Stimulated activated CD8-positive, alpha-beta memory T cell treated with anti-CD3 and anti-CD28 coated beads, Interleukin-7, amount 100 ng/mL, for 24 hours (primary cell): ENCODE results near the gene MISP3.
"Not testable (repeated sequence)": the region's sequence is repeated elsewhere in the genome, so short reads cannot be mapped to it uniquely, and the experiment has no call there.

ENCODE experiments used
- DNase-seq: peaks from one replicate; pipeline ENCODE4 v3.0.0-alpha.2; 2020; ENCODE audit warnings: low read depth

MISP3 gene

DNA sequence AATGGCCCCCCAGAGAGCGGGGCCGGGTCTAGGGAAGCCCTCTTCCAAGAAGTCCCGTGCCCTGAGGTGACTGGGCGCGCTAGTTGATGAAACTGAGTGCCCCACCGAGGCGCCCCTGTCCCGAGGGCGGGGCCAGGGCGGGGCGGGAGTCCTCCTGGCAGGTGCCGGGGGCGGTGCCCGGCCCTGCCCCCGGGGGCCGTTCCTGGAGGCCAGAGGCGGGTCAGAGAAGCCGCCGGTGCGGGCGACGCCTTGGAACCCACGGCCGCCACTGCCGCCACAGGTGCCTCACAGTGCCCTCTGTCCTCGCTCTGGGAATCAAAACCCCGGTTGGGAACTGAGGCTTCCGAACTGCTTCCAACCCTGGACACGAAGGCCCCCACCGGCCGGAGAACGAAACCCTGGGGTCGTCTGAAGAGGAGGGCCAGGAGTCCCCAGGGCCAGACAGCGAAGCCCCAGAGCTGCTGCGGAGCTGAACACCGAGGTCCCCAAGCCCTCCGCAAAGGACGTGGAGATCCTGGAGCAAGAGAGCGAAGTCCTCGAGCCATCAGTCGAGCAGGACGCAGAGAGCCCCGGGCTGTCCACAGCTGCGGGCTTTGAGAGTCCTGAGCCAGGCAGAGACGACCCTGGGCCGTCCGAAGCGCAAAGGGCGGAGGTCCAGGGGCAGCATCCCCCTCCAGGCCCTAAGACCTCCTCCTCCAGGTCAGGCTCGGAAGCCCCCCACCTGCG, at the start of gene MISP3:
Gene MISP3, plus strand, starts transcription at position 252 of the 726 bp plus-strand sequence. CDS start 524 bp downstream, outside the sequence.
- no peak for DNase-seq

DNA sequence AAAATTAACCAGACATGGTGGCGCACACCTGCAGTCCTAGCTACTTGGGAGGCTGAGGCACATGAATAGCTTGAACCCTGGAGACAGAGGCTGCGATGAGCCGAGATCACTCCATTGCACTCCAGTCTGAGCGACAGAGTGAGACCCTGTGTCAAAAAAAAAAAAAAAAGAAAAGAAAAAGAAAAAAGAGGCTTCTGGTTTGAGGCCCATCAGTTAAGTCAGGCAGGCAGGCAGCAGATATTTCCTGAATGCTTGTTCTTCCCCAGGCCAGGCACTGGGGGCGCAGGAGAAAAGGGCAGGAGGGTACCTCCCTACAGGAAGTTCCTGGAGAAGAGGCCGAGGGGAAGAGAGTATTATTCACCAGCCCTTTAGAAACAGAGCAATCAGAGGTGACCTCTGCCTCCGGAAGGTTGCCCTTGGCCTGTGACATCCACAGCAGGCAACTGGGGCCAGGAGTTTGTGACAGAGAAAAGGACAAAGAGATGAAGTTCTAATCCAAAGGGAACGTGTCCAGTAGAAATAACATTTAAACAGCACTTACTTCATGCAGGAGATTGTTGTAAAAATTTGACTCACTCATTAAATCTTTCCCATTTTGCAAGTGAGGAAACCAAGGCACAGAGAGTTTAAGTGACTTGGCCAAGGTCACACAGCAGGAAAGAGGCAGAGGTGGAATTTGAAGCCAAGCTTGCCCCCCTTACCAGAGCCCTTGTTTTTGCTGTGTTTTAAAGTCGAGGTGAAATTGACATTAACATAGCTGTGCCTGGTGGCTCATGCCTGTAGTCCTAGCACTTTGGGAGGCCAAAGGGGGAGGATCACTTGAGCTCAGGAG, 49.0 kb upstream of the MISP3 start:
- DNase-seq: no peak

DNA sequence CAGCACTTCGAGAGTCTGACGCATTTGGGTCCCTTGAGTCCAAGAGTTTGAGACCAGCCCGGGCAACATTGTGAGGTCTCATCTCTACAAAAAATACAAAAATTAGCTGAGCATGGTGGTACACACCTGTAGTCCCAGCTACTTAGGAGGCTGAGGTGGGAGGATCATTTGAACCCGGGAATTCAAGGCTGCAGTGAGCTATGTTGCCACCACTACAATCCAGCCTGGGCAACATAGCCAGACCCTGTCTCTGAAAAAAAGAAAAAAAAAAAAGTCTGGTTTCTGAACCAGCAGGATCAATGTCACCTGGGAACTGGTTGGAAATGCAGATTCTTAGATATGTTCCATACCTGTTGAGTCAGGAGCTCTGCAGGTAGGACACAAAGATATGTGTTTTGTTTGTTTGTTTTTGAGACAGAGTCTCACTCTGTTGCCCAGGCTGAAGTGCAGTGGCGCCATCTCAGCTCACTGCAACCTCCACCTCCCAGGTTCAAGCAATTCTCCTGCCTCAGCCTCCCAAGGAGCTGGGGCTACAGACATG, 45.9 kb upstream of the MISP3 start:
- DNase-seq: not testable (repeated sequence)

DNA sequence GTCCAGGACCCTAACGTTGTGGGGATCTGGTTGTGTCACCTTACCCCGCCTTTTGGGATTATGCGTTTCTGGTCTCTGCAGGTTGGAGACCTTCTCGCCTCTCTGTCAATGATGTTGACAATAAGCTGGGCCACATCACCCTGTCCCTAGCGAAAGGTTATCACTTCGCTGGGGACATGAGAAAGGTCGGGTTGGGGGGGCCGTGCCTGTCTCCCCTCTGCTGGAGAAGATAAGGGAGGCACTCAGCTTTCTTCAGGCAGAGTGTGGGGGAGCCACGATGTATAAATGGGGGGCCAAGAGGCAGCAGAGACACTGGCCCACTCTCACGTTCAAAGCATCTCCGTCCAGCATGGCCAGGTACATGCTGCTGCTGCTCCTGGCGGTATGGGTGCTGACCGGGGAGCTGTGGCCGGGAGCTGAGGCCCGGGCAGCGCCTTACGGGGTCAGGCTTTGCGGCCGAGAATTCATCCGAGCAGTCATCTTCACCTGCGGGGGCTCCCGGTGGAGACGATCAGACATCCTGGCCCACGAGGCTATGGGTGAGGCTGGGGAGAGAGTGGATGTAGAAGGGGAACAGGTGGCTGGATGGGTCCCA, 44.6 kb upstream of the MISP3 start, which contains the start of gene RLN3:
Gene RLN3, plus strand, starts transcription at position 293 of the 595 bp plus-strand sequence. Its CDS starts 57 bp downstream, at position 350.
- DNase-seq: no peak

DNA sequence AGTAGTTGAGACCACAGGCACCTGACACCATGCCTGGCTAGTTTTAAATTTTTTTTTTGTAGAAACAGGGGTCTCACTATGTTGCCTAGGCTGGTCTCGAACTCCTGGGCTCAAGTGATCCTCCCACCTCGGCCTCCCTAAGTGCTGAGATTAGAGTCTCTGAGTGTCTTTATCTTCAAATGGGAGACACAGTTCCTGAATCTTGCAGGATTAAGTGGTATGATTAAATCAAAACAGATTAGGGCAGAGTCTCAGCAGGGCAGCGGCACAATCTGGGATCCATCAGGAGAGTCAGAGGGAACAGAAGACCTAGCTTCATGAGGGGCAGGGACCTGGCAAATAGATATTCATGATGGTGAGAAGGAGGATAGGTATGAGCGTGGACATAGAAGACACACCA, 43.7 kb upstream of the MISP3 start:
- no peak for DNase-seq

DNA sequence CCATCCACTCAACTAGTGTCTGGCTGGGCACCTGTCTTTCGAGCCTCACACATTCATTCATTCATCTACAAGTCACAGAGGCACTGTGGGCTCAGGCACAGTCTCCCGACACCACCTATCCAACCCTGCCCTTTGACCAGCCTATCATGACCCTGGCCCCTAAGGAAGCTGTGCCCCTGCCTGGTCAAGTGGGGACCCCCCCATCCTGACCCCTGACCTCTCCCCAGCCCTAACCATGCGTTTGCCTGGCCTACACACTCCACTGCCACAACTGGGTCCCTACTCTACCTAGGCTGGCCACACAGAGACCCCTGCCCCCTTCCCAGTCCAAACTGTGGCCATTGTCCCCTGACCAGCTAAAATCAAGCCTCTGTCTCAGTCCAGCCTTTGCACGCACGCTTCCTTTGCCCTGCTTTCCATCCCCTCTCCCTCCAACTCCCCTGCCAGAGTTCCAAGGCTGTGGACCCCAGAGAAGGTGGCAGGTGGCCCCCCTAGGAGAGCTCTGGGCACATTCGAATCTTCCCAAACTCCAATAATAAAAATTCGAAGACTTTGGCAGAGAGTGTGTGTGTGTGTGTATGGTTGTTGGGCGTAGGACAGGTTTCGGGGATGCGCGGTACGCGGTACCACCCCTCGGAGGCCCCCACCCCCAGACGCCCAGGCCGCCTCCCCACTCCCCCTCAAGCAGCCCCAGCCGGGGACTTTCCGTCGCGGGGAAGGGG, 41.4 kb upstream of the MISP3 start:
- no peak for DNase-seq

DNA sequence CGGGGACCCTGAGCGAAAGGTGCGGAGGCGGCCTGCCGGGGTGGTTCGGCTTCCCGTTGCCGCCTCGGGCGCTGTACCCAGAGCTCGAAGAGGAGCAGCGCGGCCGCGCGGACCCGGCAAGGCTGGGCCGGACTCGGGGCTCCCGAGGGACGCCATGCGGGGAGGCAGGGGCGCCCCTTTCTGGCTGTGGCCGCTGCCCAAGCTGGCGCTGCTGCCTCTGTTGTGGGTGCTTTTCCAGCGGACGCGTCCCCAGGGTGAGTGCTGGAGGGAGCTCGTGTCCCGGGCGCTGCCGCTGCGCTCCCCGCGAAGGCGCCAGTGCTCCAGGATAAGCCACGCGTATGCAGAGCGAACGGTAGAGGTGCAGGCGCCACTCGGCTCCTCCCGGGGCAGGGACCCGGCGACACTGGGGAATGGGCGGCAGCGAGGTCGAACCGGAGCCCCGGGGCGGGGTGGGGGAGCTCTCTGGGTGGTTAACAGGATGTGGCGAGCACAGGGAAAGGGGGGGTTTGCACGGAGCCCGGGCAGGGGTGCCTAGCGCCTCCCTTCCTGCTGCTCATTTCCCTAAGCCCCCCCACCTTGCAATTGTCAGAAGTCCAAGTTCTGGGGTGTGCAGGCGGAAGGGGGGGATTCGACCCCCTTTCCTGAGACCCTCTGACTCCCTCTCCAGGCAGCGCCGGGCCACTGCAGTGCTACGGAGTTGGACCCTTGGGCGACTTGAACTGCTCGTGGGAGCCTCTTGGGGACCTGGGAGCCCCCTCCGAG, 40.7 kb upstream of the MISP3 start, which contains the start of gene IL27RA:
Gene IL27RA, plus strand, starts transcription at position 44 of the 762 bp plus-strand sequence. Its CDS starts 111 bp downstream, at position 155.
- peak; percentile 55 for DNase-seq

DNA sequence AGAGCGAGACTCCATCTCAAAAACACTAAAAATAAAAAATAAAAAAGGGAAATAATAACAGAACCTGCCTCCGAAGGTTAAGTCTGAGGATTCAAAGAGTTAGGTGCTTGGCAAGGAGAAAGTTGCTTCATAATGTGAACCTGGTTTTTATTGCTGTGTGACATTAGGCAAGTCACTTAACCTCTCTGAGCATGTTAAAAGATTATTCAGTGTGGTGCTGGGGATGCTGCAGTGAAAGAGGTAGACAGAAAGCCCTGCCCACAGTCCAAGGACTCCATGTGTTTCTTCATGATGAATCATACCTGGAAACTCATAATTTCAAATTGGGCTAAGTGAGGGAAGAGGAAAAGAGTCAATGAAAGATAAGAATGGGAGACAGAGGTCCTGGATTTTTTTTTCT, 38.6 kb upstream of the MISP3 start:
- DNase-seq: no peak

DNA sequence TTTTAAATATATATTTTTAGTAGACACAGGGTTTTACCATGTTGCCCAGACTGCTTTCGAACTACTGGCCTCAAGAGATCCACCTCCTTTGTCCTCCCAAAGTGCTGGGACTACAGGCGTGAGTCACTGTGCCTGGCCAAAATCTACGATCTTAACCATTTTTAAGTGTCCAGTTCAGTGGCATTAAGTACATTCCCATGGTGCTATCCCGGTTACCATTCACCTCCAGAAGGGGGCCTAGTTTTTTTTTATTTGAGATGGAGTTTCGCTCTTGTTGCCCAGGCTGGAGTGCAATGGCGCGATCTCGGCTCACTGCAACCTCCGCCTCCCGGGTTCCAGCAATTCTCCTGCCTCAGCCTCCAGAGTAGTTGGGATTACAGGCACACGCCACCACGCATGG, 37.4 kb upstream of the MISP3 start:
- DNase-seq: not testable (repeated sequence)

DNA sequence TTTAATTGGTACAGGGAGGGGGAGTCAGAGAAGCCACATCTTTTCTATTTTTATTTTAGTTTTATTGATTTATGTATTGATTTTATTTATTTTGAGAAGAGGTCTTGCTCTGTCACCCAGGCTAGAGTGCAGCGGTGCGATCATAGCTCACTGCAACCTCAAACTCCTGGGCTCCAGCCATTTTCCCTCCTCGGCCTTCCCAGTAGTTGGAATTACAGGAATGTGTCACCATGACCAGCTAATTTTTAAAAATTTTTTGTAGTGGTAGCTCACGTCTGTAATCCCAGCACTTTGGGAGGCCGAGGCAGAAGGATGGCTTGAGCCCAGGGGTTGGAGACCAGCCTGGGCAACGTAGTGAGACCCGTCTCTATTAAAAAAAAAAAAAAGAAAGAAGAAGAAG, 36.9 kb upstream of the MISP3 start:
- DNase-seq: no peak

DNA sequence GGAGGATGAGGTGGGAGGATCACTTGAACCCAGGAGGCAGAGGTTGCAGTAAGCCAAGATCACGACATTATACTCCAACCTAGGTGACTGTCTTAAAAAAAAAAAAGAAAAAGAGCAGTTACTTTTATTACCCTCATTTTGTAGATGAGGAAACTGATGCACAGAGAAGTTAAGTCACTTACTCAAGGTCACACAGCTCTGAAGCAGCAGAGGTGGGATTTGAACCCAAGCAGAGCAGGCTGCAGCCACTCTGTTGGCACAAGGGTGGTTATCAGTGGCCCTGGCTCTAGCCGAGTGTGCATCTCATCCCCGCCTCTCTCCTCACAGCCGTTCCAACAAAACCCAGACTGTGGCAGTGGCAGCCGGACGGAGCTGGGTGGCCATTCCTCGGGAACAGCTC, 33.4 kb upstream of the MISP3 start:
- DNase-seq: no peak

DNA sequence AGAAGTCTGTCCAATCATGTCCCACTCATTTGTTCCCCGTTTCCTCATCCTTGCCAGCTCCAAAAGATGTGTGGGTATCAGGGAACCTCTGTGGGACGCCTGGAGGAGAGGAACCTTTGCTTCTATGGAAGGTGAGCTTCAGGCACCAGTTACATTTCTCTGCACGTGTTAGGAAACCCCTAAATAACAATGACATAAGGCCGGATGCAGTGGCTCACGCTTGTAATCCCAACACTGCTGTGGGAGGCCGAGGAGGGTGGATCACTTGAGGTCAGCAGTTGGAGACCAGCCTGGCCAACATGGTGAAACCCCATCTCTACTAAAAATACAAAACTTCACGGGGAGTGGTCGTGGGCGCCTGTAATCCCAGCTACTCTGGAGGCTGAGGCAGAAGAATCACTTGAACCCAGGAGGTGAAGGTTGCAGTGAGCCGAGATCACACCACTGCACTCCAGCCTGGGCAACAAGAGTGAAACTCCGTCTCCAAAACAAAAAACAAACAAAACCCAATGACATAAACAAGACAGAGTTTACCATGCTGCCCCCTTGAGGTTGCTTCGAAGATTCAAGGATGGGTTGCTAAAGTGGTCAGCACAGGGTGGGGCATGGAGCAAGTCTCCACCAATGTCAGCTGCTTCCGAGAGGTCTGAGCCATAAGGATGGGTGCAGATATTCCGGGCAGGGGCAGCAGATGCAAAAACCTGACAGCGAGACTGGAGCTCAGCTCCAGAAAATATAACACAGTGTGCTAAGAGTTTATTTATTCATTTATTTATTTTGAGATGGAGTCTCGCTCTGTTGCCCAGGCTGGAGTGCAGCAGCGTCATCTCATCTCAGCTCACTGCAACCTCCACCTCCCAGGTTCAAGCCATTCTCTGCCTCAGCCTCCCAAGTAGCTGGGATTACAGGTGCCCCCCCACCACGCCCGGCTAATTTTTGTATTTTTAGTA, 29.7 kb upstream of the MISP3 start:
- DNase-seq: not testable (repeated sequence)

DNA sequence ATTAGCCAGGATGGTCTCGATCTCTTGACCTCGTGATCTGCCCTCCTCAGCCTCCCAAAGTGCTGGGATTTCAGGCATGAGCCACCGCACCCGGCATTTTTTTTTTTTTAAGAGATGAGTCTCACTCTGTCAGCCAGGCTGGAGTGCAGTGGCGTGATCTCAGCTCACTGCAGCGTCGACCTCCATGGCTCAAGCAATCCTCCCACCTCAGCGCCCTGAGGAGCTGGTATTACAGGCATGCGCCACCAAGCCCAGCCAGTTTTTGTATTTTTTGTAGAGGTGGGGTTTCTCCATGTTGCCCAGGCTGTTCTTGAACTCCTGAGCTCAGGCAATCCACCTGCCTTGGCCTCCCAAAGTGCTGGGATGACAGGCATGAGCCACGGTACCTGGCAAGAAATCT, 24.7 kb upstream of the MISP3 start:
- not testable (repeated sequence) for DNase-seq

DNA sequence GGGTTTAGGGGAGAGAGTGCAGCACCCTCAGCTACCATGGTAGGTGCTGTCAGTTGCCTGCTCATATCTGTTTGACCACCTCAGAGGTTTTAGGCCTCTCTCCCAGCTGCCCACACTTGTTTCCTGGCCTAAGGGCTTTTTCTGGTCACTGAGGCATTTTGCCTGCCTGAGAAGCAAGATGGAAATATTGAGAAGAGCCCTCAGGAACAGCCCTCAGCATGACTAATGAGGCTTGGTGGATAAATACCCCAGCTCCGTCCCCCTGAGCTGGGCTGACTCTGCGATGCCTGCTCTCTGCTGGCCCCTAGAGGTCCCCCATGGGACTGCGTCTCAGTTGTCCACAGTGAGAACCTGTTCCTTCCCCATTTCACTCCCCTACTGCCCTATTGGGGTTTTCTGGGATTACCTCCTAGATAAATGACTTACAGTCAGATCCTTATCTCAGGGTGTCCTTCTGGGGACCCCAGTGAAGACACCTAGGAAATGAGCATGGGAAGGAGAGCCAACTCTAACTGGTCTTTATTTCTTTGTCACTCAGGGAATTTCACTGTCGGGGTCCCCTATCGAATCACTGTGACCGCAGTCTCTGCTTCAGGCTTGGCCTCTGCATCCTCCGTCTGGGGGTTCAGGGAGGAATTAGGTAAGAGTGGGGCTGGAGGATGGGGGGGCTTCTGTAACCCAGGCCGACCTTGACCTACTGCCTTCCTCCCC, 24.0 kb upstream of the MISP3 start:
- DNase-seq: peak; percentile 64

DNA sequence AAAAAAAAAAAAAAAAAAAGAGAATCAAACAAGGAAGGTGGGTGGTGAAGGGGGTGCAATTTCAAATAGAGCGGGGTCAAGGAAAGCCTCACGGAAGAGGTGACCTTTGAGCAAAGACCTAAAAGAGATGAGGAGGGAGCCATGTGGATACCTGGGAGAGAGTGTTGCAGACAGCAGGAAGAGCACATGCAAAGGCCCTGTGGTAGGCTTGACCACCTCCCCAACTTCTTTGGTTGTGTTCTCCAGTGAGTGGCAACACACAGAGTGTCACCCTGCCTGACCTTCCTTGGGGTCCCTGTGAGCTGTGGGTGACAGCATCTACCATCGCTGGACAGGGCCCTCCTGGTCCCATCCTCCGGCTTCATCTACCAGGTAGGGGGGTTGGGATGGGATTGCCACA, 22.1 kb upstream of the MISP3 start:
- DNase-seq: no peak

DNA sequence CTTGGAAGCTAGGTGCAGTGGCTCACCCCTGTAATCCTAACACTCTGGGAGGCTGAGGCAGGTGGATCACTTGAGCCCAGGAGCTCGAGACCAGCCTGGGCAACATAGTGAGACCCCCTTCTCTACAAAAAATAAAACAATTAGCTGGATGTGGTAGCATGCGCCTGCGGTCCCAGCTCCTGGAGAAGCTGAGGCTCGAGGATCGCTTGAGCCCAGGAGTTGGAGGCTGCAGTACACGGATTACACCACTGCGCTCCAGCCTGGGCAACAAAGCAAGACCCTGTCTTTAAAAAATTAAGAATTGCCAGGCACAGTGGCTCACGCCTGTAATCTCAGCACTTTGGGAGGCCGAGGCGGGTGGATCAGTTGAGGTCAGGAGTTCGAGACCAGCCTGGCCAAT, 21.6 kb upstream of the MISP3 start:
- DNase-seq: not testable (repeated sequence)

DNA sequence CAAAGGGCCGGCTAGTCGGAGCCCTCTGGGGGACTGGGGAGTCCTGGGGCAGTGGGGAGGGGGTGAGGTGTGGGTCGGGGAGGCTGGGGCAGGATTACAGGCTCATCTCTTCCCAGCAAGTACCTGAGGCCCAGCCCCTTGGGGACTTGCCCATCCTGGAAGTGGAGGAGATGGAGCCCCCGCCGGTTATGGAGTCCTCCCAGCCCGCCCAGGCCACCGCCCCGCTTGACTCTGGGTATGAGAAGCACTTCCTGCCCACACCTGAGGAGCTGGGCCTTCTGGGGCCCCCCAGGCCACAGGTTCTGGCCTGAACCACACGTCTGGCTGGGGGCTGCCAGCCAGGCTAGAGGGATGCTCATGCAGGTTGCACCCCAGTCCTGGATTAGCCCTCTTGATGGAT, 20.6 kb upstream of the MISP3 start:
- no peak for DNase-seq

DNA sequence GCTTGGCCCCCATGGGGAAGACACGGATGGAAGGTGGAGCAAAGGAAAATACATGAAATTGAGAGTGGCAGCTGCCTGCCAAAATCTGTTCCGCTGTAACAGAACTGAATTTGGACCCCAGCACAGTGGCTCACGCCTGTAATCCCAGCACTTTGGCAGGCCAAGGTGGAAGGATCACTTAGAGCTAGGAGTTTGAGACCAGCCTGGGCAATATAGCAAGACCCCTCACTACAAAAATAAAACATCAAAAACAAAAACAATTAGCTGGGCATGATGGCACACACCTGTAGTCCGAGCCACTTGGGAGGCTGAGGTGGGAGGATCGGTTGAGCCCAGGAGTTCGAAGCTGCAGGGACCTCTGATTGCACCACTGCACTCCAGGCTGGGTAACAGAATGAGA, 20.1 kb upstream of the MISP3 start:
- DNase-seq: no peak

DNA sequence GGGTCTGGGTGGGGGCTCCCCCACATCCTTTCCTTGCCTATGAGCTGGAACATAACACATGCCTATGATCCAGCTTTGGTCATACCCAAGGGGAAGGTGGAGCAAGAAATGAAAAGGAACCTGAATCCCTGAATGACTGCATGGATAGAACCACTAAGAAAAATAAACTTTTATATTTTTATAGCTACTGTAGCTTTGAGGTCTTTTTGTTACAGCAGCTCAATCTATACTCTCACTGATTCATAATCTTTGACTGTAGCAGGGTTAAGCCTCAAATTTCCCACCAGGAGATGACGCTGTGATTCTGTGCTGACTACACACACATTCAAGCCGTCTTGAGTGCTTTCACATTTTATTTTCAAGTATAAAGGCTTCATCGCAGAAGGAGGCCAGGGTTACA, 19.6 kb upstream of the MISP3 start:
- DNase-seq: no peak
